NCI-H526 treated with DMSO at 0.1 percent for 48 hours (cell line): ENCODE data around the gene ARHGEF12.

ENCODE experiments used
- DNase-seq: peaks from one replicate; lab custom pipeline; 2025; lab: John Stamatoyannopoulos, UW

ARHGEF12 gene

DNA sequence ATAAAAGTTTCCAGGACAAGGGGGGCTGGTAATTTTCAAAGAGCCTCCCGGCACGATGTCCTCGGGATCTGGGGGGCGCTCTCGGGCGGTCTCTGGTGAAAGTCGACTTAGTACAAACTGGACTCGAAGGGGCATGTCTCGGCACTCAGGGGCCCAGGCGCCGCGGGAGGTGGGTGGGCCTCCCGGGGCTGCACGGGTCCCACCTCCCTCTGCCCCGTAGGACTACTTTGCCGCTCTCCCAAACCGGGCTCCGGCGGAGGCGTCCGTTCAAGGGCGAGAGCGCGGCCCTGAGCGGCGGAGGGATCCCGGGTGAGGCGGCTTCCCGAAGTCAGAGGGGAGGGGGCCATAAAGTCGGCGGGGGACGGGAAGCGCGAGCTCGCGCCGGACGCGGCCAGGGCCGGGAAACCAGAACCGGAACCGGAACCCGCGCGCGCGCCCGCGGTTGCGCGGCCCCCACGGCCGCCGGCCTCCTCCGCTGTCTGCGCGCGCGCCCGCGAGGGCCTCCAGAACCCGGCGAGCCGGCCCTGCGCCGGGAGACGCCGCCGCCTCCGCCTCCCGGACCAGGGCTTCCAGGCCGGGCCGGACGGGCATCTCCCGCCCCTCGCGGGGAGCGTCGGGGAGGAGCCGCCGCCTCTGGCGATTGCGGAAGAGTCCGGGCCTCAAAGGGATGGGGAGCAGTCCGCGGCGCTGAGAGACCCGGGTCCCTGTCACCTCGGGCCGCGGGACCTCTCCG is at the start of gene ARHGEF12:
Gene ARHGEF12, plus strand, starts transcription at position 506 of the 733 bp plus-strand sequence. CDS start 831 bp downstream, outside the sequence.
- DNase-seq = peak; percentile 99

GRCh38 chr11:120288021-120288420 is 48.2 kb upstream of the ARHGEF12 start:
- DNase-seq = no peak

DNA sequence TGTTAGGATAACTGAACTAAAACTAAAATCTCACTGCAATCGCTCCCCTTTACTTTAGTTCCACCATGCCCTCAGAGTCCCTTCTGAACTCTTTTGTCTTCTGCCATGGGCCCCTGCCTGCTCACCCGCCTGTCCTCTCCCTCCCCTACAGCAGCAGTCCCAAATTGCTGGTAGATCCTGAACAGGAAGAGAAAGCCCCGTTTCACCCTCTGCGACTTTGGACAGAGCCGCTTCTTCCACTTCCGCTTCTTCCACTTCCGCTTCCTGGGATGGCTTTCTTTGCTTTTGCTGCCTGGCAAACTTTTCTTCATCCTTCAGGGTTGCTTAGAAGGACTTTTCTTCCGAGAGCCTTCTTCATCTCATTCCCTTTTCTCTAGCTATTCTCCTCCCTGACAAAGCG is 46.8 kb upstream of the ARHGEF12 start:
- DNase-seq = no peak

- no peak for DNase-seq
These were observed 45.3 kb upstream of the ARHGEF12 start for GRCh38 chr11:120290956-120291355.

DNA sequence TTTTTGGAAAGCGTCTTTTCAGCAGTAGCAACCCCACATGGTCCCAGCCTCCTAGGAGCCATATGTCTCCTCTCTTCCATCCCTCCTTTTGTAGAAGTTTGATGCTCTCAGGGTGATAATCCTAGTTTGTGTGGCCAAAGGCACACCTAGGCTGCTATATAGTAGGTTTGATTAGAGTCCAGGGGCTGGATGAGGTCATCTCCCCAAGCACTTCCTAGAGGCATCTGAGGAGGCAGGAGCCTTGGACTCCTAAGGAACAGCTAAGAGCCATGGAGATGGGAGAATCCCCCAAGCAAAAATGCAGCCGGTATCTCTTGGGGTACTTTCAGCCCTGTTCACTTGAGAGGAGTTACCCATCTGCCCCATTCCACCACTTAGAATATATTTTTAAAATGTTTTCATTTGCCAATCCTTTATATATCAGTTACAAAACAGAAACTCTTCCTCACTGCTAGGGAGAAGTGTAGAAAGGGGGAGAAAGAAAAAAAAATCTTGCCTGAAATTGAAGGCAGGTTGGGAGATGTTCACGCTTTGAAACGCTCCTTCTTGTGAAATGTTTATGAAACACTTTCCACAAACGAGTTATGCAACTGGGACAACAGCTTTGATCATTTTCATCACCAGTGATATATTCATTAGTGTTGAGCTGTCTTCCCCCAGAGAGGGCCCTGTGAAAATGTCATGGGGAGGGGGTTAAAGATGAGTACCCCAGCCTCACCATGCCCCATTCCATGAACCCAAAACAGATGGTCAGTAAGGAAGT is 43.0 kb upstream of the ARHGEF12 start:
- no peak for DNase-seq

- DNase-seq = no peak
These were observed 42.1 kb upstream of the ARHGEF12 start for GRCh38 chr11:120294096-120294495.

DNA sequence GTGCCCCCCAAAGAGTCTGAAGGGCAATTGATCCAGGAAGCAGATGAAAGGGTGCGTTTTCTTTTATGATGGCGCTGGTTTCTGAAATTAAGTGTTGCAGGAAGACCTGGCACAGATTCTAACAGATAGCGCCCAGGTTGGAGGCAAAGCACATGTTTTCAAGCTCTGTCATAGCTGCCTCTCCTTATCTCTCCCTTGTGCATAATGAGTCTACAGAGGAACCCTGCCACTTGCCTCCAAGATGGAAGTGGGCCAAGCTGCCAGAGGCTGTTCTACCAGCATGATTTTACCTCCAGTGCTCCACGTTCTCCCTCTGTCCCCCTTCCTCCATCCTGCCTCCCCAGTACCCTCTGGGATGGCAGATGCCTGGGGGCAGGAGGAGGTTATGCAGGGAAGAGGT is 41.1 kb upstream of the ARHGEF12 start:
- no peak for DNase-seq

GRCh38 chr11:120296554-120296953 is 39.7 kb upstream of the ARHGEF12 start:
- DNase-seq = no peak

DNA sequence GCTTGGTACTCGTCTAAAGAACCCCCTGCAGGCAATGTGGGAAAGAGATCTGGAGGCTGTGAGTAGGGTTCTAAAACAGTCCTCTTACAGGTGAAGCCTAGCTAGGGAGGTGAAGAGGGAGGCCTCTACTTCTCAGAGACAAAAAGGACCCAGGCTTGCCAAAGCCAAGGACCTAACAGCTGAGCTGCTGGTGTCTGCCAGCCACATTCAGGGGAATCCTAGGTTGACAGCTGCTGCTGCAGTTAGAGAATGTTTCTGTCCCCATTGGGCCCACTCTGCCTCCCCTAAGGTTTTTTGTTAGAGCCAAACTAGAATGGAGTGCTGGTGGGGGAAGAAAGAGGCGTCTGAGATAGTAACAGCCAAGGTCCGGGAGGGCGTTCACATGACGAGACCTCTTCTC is 37.8 kb upstream of the ARHGEF12 start:
- DNase-seq = no peak

DNA sequence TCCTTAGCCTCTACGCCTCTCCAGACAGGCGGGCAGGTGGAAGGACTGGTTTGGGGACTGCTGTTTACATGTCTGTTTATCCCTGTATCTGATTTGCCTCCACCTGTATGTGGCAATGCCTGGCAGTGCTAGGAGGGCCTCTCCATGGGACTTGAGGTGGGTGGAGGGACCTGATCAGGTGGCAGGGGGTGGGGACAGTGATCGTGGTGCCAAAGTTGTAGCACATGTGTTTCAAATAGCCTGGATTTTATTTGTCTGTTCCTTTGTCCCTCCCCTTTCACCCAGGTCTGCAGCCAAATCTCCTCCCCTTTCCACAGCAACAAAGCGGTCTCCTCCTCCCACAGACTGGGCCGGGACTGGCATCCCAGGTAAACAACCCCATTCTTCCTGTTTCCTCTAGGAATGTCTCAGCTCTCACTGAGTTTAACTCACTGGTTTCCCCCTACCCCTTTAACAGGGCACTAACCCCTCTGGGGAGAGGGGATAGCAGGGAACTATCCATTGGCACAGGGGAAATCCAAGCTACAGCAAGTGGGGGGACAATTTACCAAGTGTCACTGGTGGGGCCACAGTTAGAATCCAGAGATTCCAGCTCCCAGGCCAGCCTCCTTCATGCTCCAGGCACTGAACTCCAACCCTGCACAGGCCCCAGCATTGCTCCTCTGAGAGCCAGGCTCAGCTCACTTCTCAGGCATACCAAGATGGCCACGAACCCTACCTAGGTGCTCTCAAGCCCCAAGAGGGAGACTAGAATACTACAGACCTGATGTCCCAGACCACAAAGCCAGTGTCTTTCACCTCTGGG is 34.0 kb upstream of the ARHGEF12 start:
- peak; percentile 72 for DNase-seq

DNA sequence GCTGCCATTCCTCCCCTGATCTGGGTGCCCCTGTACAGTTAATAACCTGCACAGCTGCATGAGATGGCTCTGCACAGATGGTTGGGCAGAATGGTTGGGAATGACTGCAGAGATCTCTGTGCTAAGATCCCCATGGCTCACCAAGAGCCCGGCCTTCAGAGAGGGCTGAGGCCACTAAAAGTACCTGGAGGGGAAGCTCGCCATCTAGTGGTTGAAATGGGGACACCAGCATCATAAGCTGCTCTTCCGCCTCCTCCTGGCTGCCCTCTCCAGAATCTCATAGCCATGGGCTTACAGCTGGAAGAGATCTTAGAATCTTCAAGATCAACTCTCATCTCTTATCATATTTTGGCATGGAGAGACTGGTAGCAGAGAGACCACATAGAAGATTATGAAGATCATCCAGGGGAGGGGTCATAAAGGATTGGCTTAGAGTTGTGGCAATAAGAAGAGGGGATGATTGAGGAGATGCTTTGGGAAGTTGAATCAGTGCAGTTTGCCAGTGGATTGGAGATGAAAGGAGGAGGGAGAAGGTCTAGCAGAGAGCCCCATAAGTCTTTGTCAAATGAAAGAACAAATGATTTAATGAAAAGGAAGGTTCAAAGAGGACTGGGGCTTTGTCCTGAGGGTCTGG is 33.1 kb upstream of the ARHGEF12 start:
- peak; percentile 89 for DNase-seq

DNA sequence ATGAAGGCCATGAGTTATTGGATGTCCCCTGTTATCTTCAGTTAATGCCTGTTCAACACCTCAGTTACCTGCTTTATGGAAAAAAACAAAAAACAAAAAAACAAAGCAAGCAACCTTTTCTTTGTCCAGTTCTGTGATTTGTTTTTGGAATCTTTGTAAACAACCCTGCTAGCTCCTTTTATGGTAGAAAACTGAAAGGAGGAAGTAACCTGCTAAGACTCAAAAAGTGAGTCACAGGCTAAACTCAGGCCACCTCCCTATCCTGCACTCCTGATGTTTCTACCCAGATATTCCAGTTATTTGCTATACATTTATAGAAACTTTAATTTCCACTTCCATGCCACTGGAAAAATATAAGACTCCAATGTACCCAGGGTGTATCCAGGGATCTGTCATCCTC is 31.7 kb upstream of the ARHGEF12 start:
- no peak for DNase-seq

GRCh38 chr11:120305286-120305685 is 30.9 kb upstream of the ARHGEF12 start:
- no peak for DNase-seq

- peak; percentile 35 for DNase-seq
These were observed 29.5 kb upstream of the ARHGEF12 start for GRCh38 chr11:120306519-120307242.

DNA sequence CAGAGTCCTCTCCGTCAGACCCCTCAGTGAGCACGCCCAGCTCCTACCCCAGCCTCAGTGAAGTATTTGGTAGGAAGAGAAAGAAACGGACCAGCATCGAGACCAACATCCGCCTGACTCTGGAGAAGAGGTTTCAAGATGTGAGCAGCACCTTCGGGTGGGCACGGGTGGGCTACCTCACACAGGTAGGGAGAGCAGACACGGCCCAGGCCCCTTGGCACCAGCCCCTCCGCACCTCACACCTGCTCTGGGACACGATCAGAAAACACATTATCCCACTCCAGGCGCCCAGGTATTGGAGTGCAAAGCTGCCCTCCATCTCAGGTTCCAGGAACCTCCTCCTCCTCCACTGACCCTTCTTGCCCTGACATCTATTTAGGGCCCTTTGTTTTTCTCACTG is 28.7 kb upstream of the ARHGEF12 start:
- no peak for DNase-seq

DNA sequence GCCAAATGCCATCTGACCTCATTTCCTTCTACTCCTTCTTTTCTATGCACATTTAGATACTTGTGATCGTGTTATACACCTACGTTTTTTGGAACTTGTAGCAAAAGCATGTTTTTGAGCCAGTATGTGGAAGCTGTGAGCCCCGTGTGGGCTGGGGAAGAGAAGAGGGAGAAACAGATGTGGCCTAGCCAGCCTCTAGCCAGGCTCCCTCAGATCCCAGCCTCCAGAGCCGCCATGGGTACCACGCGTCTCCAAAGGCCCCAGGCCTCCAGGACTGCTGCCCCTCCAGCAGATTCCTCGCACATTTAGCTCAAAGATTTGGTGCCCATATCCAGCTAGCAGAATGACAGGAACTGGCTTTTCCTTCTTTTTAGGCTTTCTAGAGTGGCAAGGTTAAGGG is 28.1 kb upstream of the ARHGEF12 start:
- DNase-seq = no peak

GRCh38 chr11:120310870-120311269 is 25.3 kb upstream of the ARHGEF12 start:
- DNase-seq = no peak

GRCh38 chr11:120314861-120315260 is 21.4 kb upstream of the ARHGEF12 start:
- DNase-seq = no peak

DNA sequence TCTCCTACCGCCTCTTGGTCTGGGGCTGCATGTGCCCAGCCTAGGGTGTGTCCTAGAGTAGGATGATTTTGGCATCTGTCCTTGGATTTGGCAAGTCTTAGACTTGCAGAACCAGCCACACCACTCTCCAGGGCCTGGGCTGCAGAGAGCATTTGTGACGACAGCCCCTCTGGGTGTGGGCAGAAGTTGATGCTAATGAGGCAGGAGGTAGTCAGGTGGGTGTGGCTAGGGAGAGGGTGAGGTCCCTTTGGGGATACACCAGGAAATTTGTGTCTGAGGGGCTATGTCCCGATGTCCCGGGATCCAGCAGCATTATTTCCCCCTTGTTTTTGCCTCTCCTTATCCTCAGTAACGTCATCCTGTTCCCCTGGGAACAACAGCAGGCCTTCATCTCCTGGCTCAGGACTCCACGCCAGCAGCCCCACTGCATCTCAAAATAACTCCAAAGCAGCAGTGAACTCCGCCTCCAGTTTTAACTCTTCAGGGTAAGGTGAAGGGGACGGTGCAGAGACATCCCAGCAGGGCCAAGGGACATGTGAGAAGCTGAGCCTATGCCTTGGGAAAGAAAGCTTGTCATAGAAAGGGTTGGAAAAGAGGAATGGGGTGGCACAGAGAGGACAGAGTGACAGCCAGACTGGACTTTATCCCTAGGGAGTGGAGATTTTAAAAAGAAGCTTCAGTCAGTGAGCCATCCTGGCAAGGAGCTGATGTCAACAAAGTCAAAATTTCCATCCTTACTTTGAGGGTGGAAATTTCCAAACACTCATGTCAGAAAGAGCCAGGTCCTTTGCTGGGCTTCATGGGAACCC is 19.1 kb upstream of the ARHGEF12 start:
- DNase-seq = peak; percentile 41

- no peak for DNase-seq
These were observed 18.3 kb upstream of the ARHGEF12 start for GRCh38 chr11:120317689-120318480.
